Stimulated activated CD8-positive, alpha-beta memory T cell treated with anti-CD3 and anti-CD28 coated beads, Interleukin-12 subunit alpha, Interleukin-12 subunit beta, amount 100 ng/mL, for 4 hours (primary cell): Measurements from ENCODE around the gene CHID1.

ENCODE experiments used
- DNase-seq: peaks from one replicate; pipeline ENCODE4 v3.0.0-alpha.2; 2020; ENCODE audit warnings: low read depth

CHID1 gene

GRCh38 chr11:863910-864827 lies 46.4 kb downstream of the CHID1 start:
- DNase-seq, result no peak

GRCh38 chr11:863023-863909 lies 47.3 kb downstream of the CHID1 start:
- DNase-seq, result no peak

- DNase-seq, result no peak
Measured at GRCh38 chr11:862696-863022, 48.0 kb downstream of the CHID1 start.

- no peak for DNase-seq
Measured at GRCh38 chr11:862081-862661, 48.4 kb downstream of the CHID1 start.

- no peak for DNase-seq
Measured at GRCh38 chr11:861105-861479, 49.5 kb downstream of the CHID1 start.

GRCh38 chr11:860234-861104 lies 50.1 kb downstream of the CHID1 start:
- no peak for DNase-seq

GRCh38 chr11:859394-860131 lies 51.0 kb downstream of the CHID1 start:
- DNase-seq, result no peak

GRCh38 chr11:858762-859339 lies 51.8 kb downstream of the CHID1 start:
- DNase-seq, result no peak

- no peak for DNase-seq
Measured at GRCh38 chr11:858053-858761, 52.4 kb downstream of the CHID1 start.

- DNase-seq, result no peak
Measured at GRCh38 chr11:856397-856796, 54.2 kb downstream of the CHID1 start.

GRCh38 chr11:855796-856195 lies 54.8 kb downstream of the CHID1 start:
- no peak for DNase-seq

- no peak for DNase-seq
Measured at GRCh38 chr11:855330-855674, 55.3 kb downstream of the CHID1 start.

GRCh38 chr11:854601-855329 lies 55.8 kb downstream of the CHID1 start:
- DNase-seq, result no peak

- DNase-seq, result no peak
Measured at GRCh38 chr11:853682-854448, 56.7 kb downstream of the CHID1 start.

- no peak for DNase-seq
Measured at GRCh38 chr11:852762-853161, 57.8 kb downstream of the CHID1 start.

- DNase-seq, result no peak
Measured at GRCh38 chr11:850775-851763, 59.5 kb downstream of the CHID1 start.
